ENCODE results near the gene CDK16. TPM values are rescaled to one million over a fixed set of nuclear protein-coding genes. Genes with fewer than 3 reads are reported as not detected.

Gene CDK16
- total RNA-seq, 1 donor from 2014 or later = 49.0 TPM

GRCh38 chrX:47171996-47172395, 46.5 kb upstream of the CDK16 start:
- intact Hi-C loops (cut with micrococcal nuclease) = no loop called here
- CTCF ChIA-PET = no interaction called here
- ATAC-seq (ENCODE audit: low read depth) (no peak), DNase-seq (no peak)
- Mint-ChIP-seq H3K36me3 (ENCODE audit: low read depth) (peaks cover 68% of the 10 kb centered on the region), H3K4me1 (no peaks in the 10 kb centered on the region), H3K27me3 (no peaks in the 10 kb centered on the region), H3K4me3 (no peak overlapping the region), H3K27ac (no peak overlapping the region), H3K9me3 (no peaks in the 10 kb centered on the region)
- no peak for TF ChIP-seq CTCF (IDR thresholded peaks at IDR 0.05)
- POLR2A ChIA-PET = no interaction called here

DNA sequence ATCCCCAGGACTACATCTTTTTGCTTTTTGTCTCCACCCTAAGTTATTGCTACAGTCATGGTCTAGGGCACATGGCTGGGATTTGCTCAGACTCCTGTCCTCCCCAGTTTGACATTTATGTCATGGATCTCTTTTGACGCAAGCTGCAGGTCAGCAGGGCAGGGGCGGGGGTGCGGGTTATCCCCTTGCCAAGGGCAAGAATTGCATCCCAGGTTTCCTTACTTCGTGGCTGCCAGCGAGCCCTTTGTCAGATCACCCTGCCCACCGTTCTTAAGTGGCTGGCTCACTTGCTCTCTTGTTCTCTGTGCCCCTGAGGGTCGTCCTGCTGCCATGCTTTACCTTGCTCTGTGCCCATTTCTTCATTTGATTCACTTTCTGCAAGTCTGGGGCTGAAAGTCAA, 45.9 kb upstream of the CDK16 start:
- H3K36me3 Mint-ChIP-seq (ENCODE audit: low read depth) = peaks cover 70% of the 10 kb centered on the region
- no peak overlapping the region for H3K27ac Mint-ChIP-seq
- H3K4me1 Mint-ChIP-seq = no peaks in the 10 kb centered on the region
- H3K4me3 Mint-ChIP-seq = no peak overlapping the region
- ATAC-seq (ENCODE audit: low read depth) (no peak), DNase-seq (no peak)
- H3K9me3 Mint-ChIP-seq = no peaks in the 10 kb centered on the region
- no peak for TF ChIP-seq CTCF (IDR thresholded peaks at IDR 0.05)
- POLR2A ChIA-PET = no interaction called here
- CTCF ChIA-PET = no interaction called here
- H3K27me3 Mint-ChIP-seq = no peaks in the 10 kb centered on the region
- intact Hi-C loops (cut with micrococcal nuclease) = no loop called here

GRCh38 chrX:47172971-47173792, 45.3 kb upstream of the CDK16 start:
- Mint-ChIP-seq H3K9me3 (no peaks in the 10 kb centered on the region), H3K4me3 (no peak overlapping the region), H3K27ac (no peak overlapping the region), H3K27me3 (no peaks in the 10 kb centered on the region), H3K36me3 (ENCODE audit: low read depth) (peaks cover 76% of the 10 kb centered on the region), H3K4me1 (no peaks in the 10 kb centered on the region)
- POLR2A ChIA-PET = interaction anchor here (0.5 to 0.6 kb wide), 2 partner anchors 30 to 43 kb away, joined by 3 read pairs; no protein-coding TSS in a partner anchor
- intact Hi-C loops (cut with micrococcal nuclease) = no loop called here
- CTCF ChIA-PET = no interaction called here
- DNase-seq (no peak), ATAC-seq (ENCODE audit: low read depth) (no peak)
- no peak for TF ChIP-seq CTCF (IDR thresholded peaks at IDR 0.05)

- no peak for TF ChIP-seq CTCF (IDR thresholded peaks at IDR 0.05)
- Mint-ChIP-seq H3K27me3 (no peaks in the 10 kb centered on the region), H3K4me1 (no peaks in the 10 kb centered on the region), H3K36me3 (ENCODE audit: low read depth) (peaks cover 77% of the 10 kb centered on the region), H3K4me3 (no peak overlapping the region), H3K9me3 (no peaks in the 10 kb centered on the region), H3K27ac (no peak overlapping the region)
- POLR2A ChIA-PET = no interaction called here
- CTCF ChIA-PET = no interaction called here
- intact Hi-C loops (cut with micrococcal nuclease) = no loop called here
- DNase-seq = no peak
- no peak for ATAC-seq (ENCODE audit: low read depth)
Observed at GRCh38 chrX:47174376-47174775, 44.1 kb upstream of the CDK16 start.

GRCh38 chrX:47174846-47175587, 43.5 kb upstream of the CDK16 start:
- intact Hi-C loops (cut with micrococcal nuclease) = no loop called here
- H3K27me3 Mint-ChIP-seq = no peaks in the 10 kb centered on the region
- ATAC-seq (ENCODE audit: low read depth) (no peak), DNase-seq (no peak)
- no peak overlapping the region for H3K4me3 Mint-ChIP-seq
- ChIA-PET POLR2A (no interaction called here), CTCF (no interaction called here)
- H3K36me3 Mint-ChIP-seq (ENCODE audit: low read depth) = peaks cover 76% of the 10 kb centered on the region
- no peak overlapping the region for H3K27ac Mint-ChIP-seq
- H3K9me3 Mint-ChIP-seq = no peaks in the 10 kb centered on the region
- TF ChIP-seq CTCF (IDR thresholded peaks at IDR 0.05) = no peak
- no peaks in the 10 kb centered on the region for H3K4me1 Mint-ChIP-seq

All from activated B cell treated with CpG ODN at 0.5 μM for 24 hours (primary cell).